ENCODE measurements around the gene APOM.

Gene APOM

GRCh38 chr6:31705931-31706330 is 50.2 kb downstream of the APOM start:
- no peak for DNase-seq (ENCODE audit: low spot score)

- DNase-seq (ENCODE audit: low spot score): no peak
Measured at GRCh38 chr6:31706599-31706998, 50.9 kb downstream of the APOM start, which contains the start of gene LY6G6F. TSS of gene LY6G6F (plus strand) at chr6:31706866. CDS start at chr6:31706907, 41 bp downstream.

GRCh38 chr6:31707701-31708100 is 52.0 kb downstream of the APOM start:
- DNase-seq (ENCODE audit: low spot score): no peak
